D721Med (cell line): ENCODE results near the gene FOS.

Experiments
- DNase-seq: peaks from one replicate; pipeline ENCODE4 v3.0.0; 2011; ENCODE audit warnings: low spot score; ENCODE audit not compliant: insufficient read length
- FAIRE-seq: peaks from 2 replicates; lab custom pipeline; 2011; peaks lifted over from hg19 to GRCh38; lab: Jason Lieb, UNC
- CTCF ChIP-seq: IDR thresholded peaks from 2 replicates; pipeline ENCODE4 v1.5.1; 2012; ENCODE audit warnings: mild to moderate bottlenecking, control low read depth; ENCODE audit not compliant: insufficient read depth; ENCODE audit errors: missing control alignments

Gene FOS

GRCh38 chr14:75271514-75271913 is 7.1 kb upstream of the FOS start:
- FAIRE-seq: no peak
- TF ChIP-seq CTCF: no peak
- no peak for DNase-seq

DNA sequence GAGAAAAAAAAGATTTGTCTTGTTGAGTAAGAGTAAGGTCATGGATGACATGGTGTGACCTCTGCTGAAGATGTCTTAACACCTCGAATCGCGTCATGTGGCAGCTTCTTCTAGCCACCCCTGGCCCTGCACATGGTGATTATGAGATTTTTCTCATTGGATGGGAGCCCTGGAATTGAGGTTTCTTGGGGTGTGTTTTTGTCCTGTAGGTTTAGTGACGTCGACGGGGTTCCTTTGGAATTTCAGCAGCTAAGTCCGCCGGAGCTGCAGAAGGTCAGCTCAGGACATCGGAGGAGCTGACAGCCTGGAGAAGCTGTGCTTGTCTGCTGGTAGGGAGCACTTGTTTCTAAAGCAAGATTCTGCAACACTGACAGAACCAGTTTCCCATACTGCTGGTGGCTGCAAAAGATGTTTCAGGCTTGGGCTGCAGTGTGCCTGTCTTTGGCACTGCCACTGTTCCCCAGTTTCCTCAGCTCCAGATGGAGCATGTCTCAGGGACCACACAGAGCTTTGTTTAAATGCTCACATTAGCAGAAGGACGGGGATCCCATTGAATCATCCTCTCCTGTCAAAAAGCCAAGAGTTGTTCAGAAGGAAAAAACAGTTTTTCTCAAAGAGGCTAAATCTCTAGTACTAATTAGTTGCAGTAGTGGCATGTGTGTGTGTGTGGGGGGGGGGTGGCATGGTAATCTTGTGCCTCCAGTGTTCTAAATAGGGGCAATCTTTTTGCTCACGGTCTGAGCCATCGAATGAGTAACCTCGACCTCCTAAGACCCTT is 5.2 kb upstream of the FOS start:
- no peak for TF ChIP-seq CTCF
- no peak for FAIRE-seq
- DNase-seq: no peak

DNA sequence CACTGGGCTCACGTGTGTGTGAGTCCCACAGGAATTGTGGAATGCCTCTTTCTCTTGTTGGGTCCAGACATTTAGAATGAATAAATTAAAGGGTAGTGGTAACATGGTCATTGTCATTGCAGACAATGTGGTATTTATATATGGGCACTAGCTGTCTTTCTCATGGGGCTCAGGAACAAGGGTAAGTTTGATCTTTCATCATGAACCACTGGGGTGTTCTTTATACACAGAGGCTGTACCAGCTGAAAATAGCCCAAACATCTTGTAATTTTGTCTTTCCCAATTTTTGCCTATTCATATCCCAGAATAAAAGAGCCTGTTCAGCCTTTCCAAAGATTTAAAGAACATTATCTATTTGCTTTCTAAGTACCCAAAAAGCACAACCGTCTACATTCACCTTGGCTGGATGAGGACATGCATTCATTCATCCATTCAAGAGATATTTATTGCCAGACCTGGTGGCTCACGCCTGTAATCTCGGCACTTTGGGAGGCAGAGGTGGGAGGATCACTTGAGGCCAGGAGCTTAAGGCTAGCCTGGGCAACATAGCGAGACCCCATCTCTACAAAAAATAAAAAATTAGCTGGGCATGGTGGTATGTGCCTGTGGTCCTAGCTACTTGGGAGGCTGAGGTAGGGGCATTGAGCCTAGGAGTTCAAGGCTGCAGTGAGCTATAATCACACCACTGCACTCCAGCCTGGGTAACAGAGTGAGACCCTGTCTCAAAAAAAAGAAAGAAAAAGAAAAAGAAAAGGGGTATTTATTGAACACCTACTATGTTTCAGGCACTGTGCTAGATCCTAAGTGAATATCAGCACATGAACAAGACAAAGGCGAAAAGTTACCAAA is 4.4 kb upstream of the FOS start:
- DNase-seq (no peak), FAIRE-seq (no peak)
- TF ChIP-seq CTCF: no peak

DNA sequence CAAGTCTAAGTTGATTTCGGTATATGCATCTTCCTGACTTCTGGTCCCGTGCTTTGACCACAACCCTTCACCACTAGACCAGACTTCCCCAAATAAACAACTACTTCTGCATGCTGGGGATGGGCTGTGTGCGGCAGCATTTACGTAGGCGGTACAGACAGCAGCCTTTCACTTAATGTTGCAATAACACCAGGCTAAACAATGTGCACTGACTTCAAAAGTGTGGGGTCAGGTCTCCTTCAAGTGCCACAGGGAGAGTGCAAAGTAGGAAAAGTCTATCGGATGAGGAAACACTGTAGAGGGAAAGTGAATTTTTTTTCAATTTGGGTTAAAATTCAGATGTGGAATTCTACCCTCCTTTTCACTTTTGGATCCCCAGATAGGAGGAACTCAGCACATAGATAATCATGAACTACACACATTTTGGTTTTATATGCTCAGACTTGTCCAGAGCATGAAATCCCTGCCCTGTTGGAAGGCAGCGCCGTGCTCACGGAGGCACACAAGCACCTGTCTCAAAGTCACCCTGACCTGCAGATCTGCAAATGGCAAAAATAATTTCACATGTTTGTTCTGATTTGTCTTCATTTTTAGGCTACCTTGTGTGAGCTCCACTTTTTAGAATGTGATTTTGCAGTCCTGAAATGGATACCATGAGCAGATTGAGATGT is 3.6 kb upstream of the FOS start:
- no peak for FAIRE-seq
- no peak for DNase-seq

DNA sequence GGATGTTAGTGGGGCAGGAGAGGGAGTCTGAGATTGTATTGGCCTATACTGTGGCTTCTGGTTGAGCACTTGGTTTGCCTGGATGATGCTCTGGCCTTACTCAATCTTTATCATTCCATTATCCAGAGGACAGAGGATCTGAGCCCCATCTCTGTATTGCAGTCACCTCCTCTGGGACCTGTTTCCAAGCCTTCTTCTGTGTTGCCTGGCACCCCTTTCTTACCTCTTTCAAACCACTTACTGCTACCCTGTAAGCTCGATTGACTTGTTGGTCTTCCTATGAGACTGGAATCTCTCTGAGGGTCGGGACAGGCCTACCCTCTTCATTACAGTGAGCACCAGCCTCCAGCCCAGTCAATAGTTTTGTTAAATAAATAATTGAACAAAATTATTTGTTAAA is 3.0 kb upstream of the FOS start:
- TF ChIP-seq CTCF: no peak
- DNase-seq (no peak), FAIRE-seq (no peak)

More for the DNA sequence above, 3.6 kb upstream of the FOS start:
- no peak for TF ChIP-seq CTCF

GRCh38 chr14:75277008-75277814 is 1.4 kb upstream of the FOS start:
- no peak for TF ChIP-seq CTCF
- FAIRE-seq (no peak), DNase-seq (no peak)
